Measurements from ENCODE around the gene CA6.
"Not testable (repeated sequence)": the region's sequence is repeated elsewhere in the genome, so short reads cannot be mapped to it uniquely, and the experiment has no call there.

Gene CA6

GRCh38 chr1:8911416-8912309 lies 34.0 kb upstream of the CA6 start:
- Histone ChIP-seq H3K27me3 (replicated peaks; ENCODE audit: control insufficient read depth, insufficient read depth, low read length) (no peaks in the 10 kb centered on the region; the same call in 1 of the 2 replicates), H3K36me3 (ENCODE audit: control insufficient read depth, insufficient read depth, low read length) (no peaks in the 10 kb centered on the region), H3K4me3 (replicated peaks; ENCODE audit: low read depth, low read length) (no peak overlapping the region)
- no peak for TF ChIP-seq CTCF (IDR thresholded peaks at IDR 0.05; ENCODE audit: insufficient read depth, low read length, poor library complexity, severe bottlenecking)
- DNase-seq (ENCODE audit: extremely low read depth, insufficient read length), result no peak

GRCh38 chr1:8913457-8913856 lies 32.2 kb upstream of the CA6 start:
- no peak for TF ChIP-seq CTCF (IDR thresholded peaks at IDR 0.05; ENCODE audit: insufficient read depth, low read length, poor library complexity, severe bottlenecking)
- H3K4me3 ChIP-seq (replicated peaks; ENCODE audit: low read depth, low read length), result no peak overlapping the region
- no peaks in the 10 kb centered on the region; the same call in 1 of the 2 replicates for H3K27me3 ChIP-seq (replicated peaks; ENCODE audit: control insufficient read depth, insufficient read depth, low read length)
- no peak for DNase-seq (ENCODE audit: extremely low read depth, insufficient read length)
- no peaks in the 10 kb centered on the region for H3K36me3 ChIP-seq (ENCODE audit: control insufficient read depth, insufficient read depth, low read length)

- DNase-seq (ENCODE audit: extremely low read depth, insufficient read length), result no peak
- H3K36me3 ChIP-seq (ENCODE audit: control insufficient read depth, insufficient read depth, low read length), result no peaks in the 10 kb centered on the region
- H3K27me3 ChIP-seq (replicated peaks; ENCODE audit: control insufficient read depth, insufficient read depth, low read length), result no peaks in the 10 kb centered on the region; the same call in 1 of the 2 replicates
- no peak for TF ChIP-seq CTCF (IDR thresholded peaks at IDR 0.05; ENCODE audit: insufficient read depth, low read length, poor library complexity, severe bottlenecking)
- no peak overlapping the region for H3K4me3 ChIP-seq (replicated peaks; ENCODE audit: low read depth, low read length)
Measured at GRCh38 chr1:8914466-8914865, 31.2 kb upstream of the CA6 start.

GRCh38 chr1:8915446-8915845 lies 30.2 kb upstream of the CA6 start:
- no peak for DNase-seq (ENCODE audit: extremely low read depth, insufficient read length)
- Histone ChIP-seq H3K36me3 (ENCODE audit: control insufficient read depth, insufficient read depth, low read length) (no peaks in the 10 kb centered on the region), H3K4me3 (replicated peaks; ENCODE audit: low read depth, low read length) (no peak overlapping the region), H3K27me3 (replicated peaks; ENCODE audit: control insufficient read depth, insufficient read depth, low read length) (no peaks in the 10 kb centered on the region; the same call in 1 of the 2 replicates)
- TF ChIP-seq CTCF (IDR thresholded peaks at IDR 0.05; ENCODE audit: insufficient read depth, low read length, poor library complexity, severe bottlenecking), result no peak

GRCh38 chr1:8917536-8917935 lies 28.1 kb upstream of the CA6 start:
- not testable (repeated sequence) for H3K4me3 ChIP-seq (replicated peaks; ENCODE audit: low read depth, low read length); DNase-seq (ENCODE audit: extremely low read depth, insufficient read length); H3K36me3 ChIP-seq (ENCODE audit: control insufficient read depth, insufficient read depth, low read length); H3K27me3 ChIP-seq (replicated peaks; ENCODE audit: control insufficient read depth, insufficient read depth, low read length)

GRCh38 chr1:8922962-8923361 lies 22.7 kb upstream of the CA6 start:
- H3K4me3 ChIP-seq (replicated peaks; ENCODE audit: low read depth, low read length), result no peak overlapping the region
- no peak for TF ChIP-seq CTCF (IDR thresholded peaks at IDR 0.05; ENCODE audit: insufficient read depth, low read length, poor library complexity, severe bottlenecking)
- no peak for DNase-seq (ENCODE audit: extremely low read depth, insufficient read length)

More at GRCh38 chr1:8922962-8923361, 22.7 kb upstream of the CA6 start:
- H3K36me3 ChIP-seq (ENCODE audit: control insufficient read depth, insufficient read depth, low read length), result no peaks in the 10 kb centered on the region
- no peaks in the 10 kb centered on the region; the same call in none of the 2 replicates for H3K27me3 ChIP-seq (replicated peaks; ENCODE audit: control insufficient read depth, insufficient read depth, low read length)
